A549 (cell line): ENCODE results near the gene RSRC1. TPM values are rescaled to one million over a fixed set of nuclear protein-coding genes. Genes with fewer than 3 reads are reported as not detected.

Experiments used
- ATAC-seq, 2 experiments: fragments of 200-7000 bp in 1 of 2; fragments of >200 bp in 1 of 2; cut with Nextera tagmentation in 1 of 2; cut with Tn5 transposase in 1 of 2; 3 replicates each; pipeline versions ENCODE4 v1.8.0 to v1.9.1; 2018 to 2020; ENCODE audit warnings: mild to moderate bottlenecking in 1 of 2, moderate library complexity in 1 of 2
- CTCF ChIA-PET: fragments of 300-600 bp; sonication (Branson Sonifier 250); formaldehyde crosslinking; extraction: SDS; loops from one replicate; lab custom pipeline; 2021; ENCODE audit warnings: antibody characterized with exemption, inconsistent platforms; lab: Yijun Ruan, JAX
- POLR2A ChIA-PET: fragments of 350-600 bp; formaldehyde crosslinking; extraction: SDS; loops from one replicate; lab custom pipeline; 2021; ENCODE audit warnings: antibody characterized with exemption, inconsistent platforms; lab: Yijun Ruan, JAX
- DNase-seq, 2 experiments: peaks; one replicate each; pipeline versions ENCODE4 v3.0.0 to v3.0.0-alpha.2; 2011 to 2016; ENCODE audit warnings: low read depth in 1 of 2, low spot score in 1 of 2
- FAIRE-seq: peaks from 2 replicates; lab custom pipeline; 2011; peaks lifted over from hg19 to GRCh38; lab: Jason Lieb, UNC
- H3K27ac ChIP-seq, 2 experiments: fragments of >200 bp; sonication (Bioruptor Twin); formaldehyde crosslinking; 3 replicates each; pipeline ENCODE4 v1.5.1; 2016 to 2017
- H3K4me1 ChIP-seq: fragments of >200 bp; sonication (Bioruptor Twin); formaldehyde crosslinking; 3 replicates; pipeline ENCODE4 v1.6.1; 2016
- H3K4me2 ChIP-seq: fragments of >200 bp; sonication (Bioruptor Twin); formaldehyde crosslinking; 3 replicates; pipeline ENCODE4 v1.6.1; 2016
- H3K4me3 ChIP-seq: fragments of >200 bp; sonication (Bioruptor Twin); formaldehyde crosslinking; 3 replicates; pipeline ENCODE4 v1.5.1; 2016
- H3K9me3 ChIP-seq: fragments of >200 bp; sonication (Bioruptor Twin); formaldehyde crosslinking; 3 replicates; pipeline ENCODE4 v1.6.1; 2016
- BCL3 ChIP-seq: fragments of >200 bp; sonication (Bioruptor Twin); formaldehyde crosslinking; IDR thresholded peaks from 3 replicates; pipeline ENCODE4 v1.6.1; 2016
- BHLHE40 ChIP-seq: IDR thresholded peaks from 2 replicates; pipeline ENCODE4 v1.6.1; 2012; ENCODE audit warnings: low read depth, low read length, inconsistent platforms
- CEBPB ChIP-seq, 2 experiments: fragments of >200 bp in 1 of 2; sonication (Bioruptor Twin) in 1 of 2; formaldehyde crosslinking in 1 of 2; IDR thresholded peaks; 2 replicates each; pipeline ENCODE4 v1.6.1; 2012 to 2016
- CTCF ChIP-seq: fragments of >200 bp; sonication (Bioruptor Twin); formaldehyde crosslinking; IDR thresholded peaks from 3 replicates; pipeline ENCODE4 v1.5.1; 2016
- EHF ChIP-seq: fragments of 250-450 bp; sonication (Bioruptor Pico); IDR thresholded peaks from 2 replicates; pipeline ENCODE4 v1.5.0; 2020; ENCODE audit warnings: mild to moderate bottlenecking
- ELK1 ChIP-seq: fragments of 150-350 bp; IDR thresholded peaks from 2 replicates; pipeline ENCODE4 v1.6.1; 2014; ENCODE audit warnings: low read depth, mild to moderate bottlenecking, low read length
- FOSL2 ChIP-seq, 2 experiments: fragments of 450-650 bp in 1 of 2; fragments of >200 bp in 1 of 2; sonication (Bioruptor Twin) in 1 of 2; formaldehyde crosslinking; IDR thresholded peaks; 2 replicates each; pipeline versions ENCODE4 v1.5.0 to v1.6.1; 2016 to 2020; ENCODE audit warnings: mild to moderate bottlenecking in 1 of 2, moderate library complexity in 1 of 2
- FOXS1 ChIP-seq: fragments of 250-450 bp; sonication (Bioruptor Pico); IDR thresholded peaks from 2 replicates; pipeline ENCODE4 v1.5.0; 2020; ENCODE audit warnings: mild to moderate bottlenecking, moderate library complexity
- GATA3 ChIP-seq: IDR thresholded peaks from 2 replicates; pipeline ENCODE4 v1.6.1; 2012; ENCODE audit warnings: borderline replicate concordance
- HOXB13 ChIP-seq: fragments of 250-450 bp; sonication (Bioruptor Pico); IDR thresholded peaks from 2 replicates; pipeline ENCODE4 v1.5.0; 2020; ENCODE audit warnings: low read depth, mild to moderate bottlenecking, moderate library complexity
- JUNB ChIP-seq: fragments of >200 bp; sonication (Bioruptor Twin); formaldehyde crosslinking; IDR thresholded peaks from 2 replicates; pipeline ENCODE4 v1.6.1; 2016
- MAZ ChIP-seq: fragments of 150-350 bp; IDR thresholded peaks from 2 replicates; pipeline ENCODE4 v1.6.1; 2014; ENCODE audit warnings: antibody characterized with exemption, low read depth, low read length, borderline replicate concordance
- NFE2L2 ChIP-seq: fragments of 150-350 bp; conservative IDR thresholded peaks from 2 replicates; pipeline ENCODE4 v1.6.1; 2014; ENCODE audit warnings: low read length
- POLR2AphosphoS2 ChIP-seq: conservative IDR thresholded peaks from 2 replicates; pipeline ENCODE4 v1.6.1; 2012; ENCODE audit warnings: low read length, improper control_type of control experiment, inconsistent platforms
- REST ChIP-seq: fragments of 200-600 bp; sonication (generic); IDR thresholded peaks from 2 replicates; pipeline ENCODE4 v1.6.1; 2016; ENCODE audit warnings: antibody characterized with exemption, mild to moderate bottlenecking, moderate library complexity
- RNF2 ChIP-seq: fragments of 200-600 bp; sonication (generic); IDR thresholded peaks from 2 replicates; pipeline ENCODE4 v1.6.1; 2016; ENCODE audit warnings: low read depth, mild to moderate bottlenecking, antibody characterized with exemption, moderate library complexity, borderline replicate concordance
- TP53 ChIP-seq: fragments of 250-450 bp; sonication (Bioruptor Pico); IDR thresholded peaks from 2 replicates; pipeline ENCODE4 v1.5.0; 2021; ENCODE audit warnings: mild to moderate bottlenecking, moderate library complexity
- ZC3H11A ChIP-seq: fragments of 450-650 bp; IDR thresholded peaks from 2 replicates; pipeline ENCODE4 v1.6.1; 2014; ENCODE audit warnings: antibody characterized with exemption, mild to moderate bottlenecking
- ZFP36 ChIP-seq: fragments of 450-650 bp; IDR thresholded peaks from 2 replicates; pipeline ENCODE4 v1.6.1; 2014; ENCODE audit warnings: borderline replicate concordance; ENCODE audit not compliant: partially characterized antibody
- WGBS: methylation state at CpG from one replicate; pipeline ENCODE4 v1.1.6; 2017; ENCODE audit errors: missing lambda C conversion rate; 5-methylcytosine and 5-hydroxymethylcytosine counted together
- polyA plus RNA-seq, 4 experiments: library from polyadenylated mRNA; depleted of rRNA in 3 of 4; stranded (reverse); fragments of >200 nt; fragmentation: RNase III in 1 of 4; extraction: RNeasy Plus Mini Kit Qiagen cat#74134 plus additional on column Dnase treatment in 1 of 4; gene quantifications; 2 replicates in 3 of 4; 3 replicates in 1 of 4; pipeline ENCODE4 v1.2.3, GENCODE V29; 2011 to 2017

Gene RSRC1
- polyA plus RNA-seq, 2 of the 4 experiments (the other 2 are of a cell fraction) = 17.5 to 52.2 TPM

- Histone ChIP-seq H3K4me2 (peak overlapping the region; percentile 53), H3K4me3 (no peak overlapping the region), H3K27ac (peak overlapping the region in 1 of 2 experiments; percentile 29; a peak in 2 of 6 replicates), H3K9me3 (no peaks in the 10 kb centered on the region), H3K4me1 (peaks cover 38% of the 10 kb centered on the region)
- ATAC-seq (peak; percentile 54 to 85; a peak in 5 of 6 replicates), DNase-seq (peak; percentile 8 to 37), FAIRE-seq (peak; percentile 73)
- POLR2A ChIA-PET = no interaction called here
- CTCF ChIA-PET = interaction anchor here (1.1 to 1.5 kb wide), 2 partner anchors 12 to 51 kb away, joined by 4 to 5 read pairs; partner anchors contain the start of gene RSRC1
- TF ChIP-seq FOSL2 (IDR thresholded peaks at IDR 0.05) = peak; percentile 13; the same call in 1 of the 2 replicates
- TF ChIP-seq FOSL2 (CRISPR knock-in tag; IDR thresholded peaks at IDR 0.05) = peak; percentile 64
- TF ChIP-seq HOXB13 (CRISPR knock-in tag) = no peak
- TF ChIP-seq JUNB = peak; percentile 46; the same call in 1 of the 2 replicates
- TF ChIP-seq GATA3 = no peak
- no peak for TF ChIP-seq EHF (CRISPR knock-in tag)
- TF ChIP-seq CEBPB (IDR thresholded peaks at IDR 0.05) = 0 out of 4 replicates have a peak, but pooled peaks of 1 of the 2 experiments have one; percentile 40
These were observed 51.1 kb downstream of the RSRC1 start for GRCh38 chr3:158160958-158161357.

- Histone ChIP-seq H3K27ac (no peak overlapping the region), H3K4me2 (no peak overlapping the region), H3K4me1 (peaks cover 57% of the 10 kb centered on the region), H3K9me3 (no peaks in the 10 kb centered on the region), H3K4me3 (no peak overlapping the region)
- no peak for DNase-seq
- no peak for FAIRE-seq
- 91% methylated on average over 5 of the region's 5 CpGs for WGBS
- TF ChIP-seq NFE2L2 (no peak), ELK1 (no peak), BCL3 (no peak), BHLHE40 (no peak), ZFP36 (no peak), ZC3H11A (no peak), POLR2AphosphoS2 (no peak), MAZ (no peak), RNF2 (no peak), FOSL2 (IDR thresholded peaks at IDR 0.05) (no peak), FOSL2 (CRISPR knock-in tag; IDR thresholded peaks at IDR 0.05) (no peak), TP53 (CRISPR knock-in tag) (no peak)
- CTCF ChIA-PET = no interaction called here
- POLR2A ChIA-PET = no interaction called here
- ATAC-seq = no peak
These were observed 55.3 kb downstream of the RSRC1 start for GRCh38 chr3:158165141-158165655.

- Histone ChIP-seq H3K27ac (no peak overlapping the region), H3K4me2 (no peak overlapping the region)
- ATAC-seq = no peak
- CTCF ChIA-PET = no interaction called here
- FAIRE-seq = no peak
- no peak for TF ChIP-seq FOXS1 (CRISPR knock-in tag)
- no peak for TF ChIP-seq NFE2L2
- no peak for TF ChIP-seq CTCF
- TF ChIP-seq REST = no peak
- TF ChIP-seq, all 56 proteins: peak for 0
- no peaks in the 10 kb centered on the region for H3K9me3 ChIP-seq
- POLR2A ChIA-PET = no interaction called here
- H3K4me3 ChIP-seq = no peak overlapping the region
- peaks cover 53% of the 10 kb centered on the region for H3K4me1 ChIP-seq
- DNase-seq = no peak
These were observed 55.8 kb downstream of the RSRC1 start for GRCh38 chr3:158165730-158166129.
